ENCODE results near the gene B3GALT4. TPM values are rescaled to one million over a fixed set of nuclear protein-coding genes. Genes with fewer than 3 reads are reported as not detected.

The B3GALT4 gene
- total and polyA plus RNA-seq, 2 of the 13 experiments (the other 11 are each of a cell fraction or from before 2014, with no cell fraction given): 0.04 to 0.27 TPM

DNA sequence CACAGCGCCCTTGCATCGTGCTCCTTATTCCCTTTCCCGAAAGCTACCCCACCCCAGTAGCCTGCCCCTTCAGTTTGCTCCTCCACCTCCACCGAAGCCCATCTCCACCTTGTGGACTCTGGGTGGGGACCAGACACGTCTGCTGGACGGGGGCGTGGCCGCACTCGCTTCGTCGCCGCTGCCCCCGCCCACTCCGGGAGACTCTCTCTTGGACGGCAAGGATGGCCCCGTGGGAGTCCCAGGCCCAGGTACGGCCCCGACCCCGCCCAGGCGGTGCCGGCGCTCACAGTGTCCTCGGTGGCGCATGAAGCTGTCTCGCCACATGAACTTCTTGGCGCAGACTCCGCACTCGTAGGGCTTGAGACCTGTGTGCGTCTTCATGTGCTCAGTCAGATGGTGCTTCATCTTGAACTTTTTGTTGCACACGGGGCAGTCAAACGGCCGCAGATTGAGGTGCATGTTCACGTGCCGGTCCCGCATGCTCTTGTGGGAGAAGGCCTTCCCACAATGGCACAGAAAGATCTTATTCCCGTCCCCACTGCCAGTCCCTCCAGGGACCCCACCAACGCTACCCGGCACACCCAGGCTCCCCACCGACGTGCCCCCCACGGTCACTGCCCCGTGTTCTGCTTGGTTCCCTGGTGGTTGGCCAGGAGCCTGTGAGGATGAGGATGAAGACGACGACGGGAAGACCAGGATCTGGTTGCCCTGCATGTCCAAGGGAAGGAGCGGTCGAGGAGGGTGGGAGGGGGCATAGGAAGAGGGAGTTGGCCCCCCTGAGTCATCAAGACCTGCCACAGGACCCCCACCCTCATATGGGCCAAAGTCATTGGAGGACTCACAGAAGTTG is 38.2 kb downstream of the B3GALT4 start (continued):
- TF ChIP-seq, protein P1, sequence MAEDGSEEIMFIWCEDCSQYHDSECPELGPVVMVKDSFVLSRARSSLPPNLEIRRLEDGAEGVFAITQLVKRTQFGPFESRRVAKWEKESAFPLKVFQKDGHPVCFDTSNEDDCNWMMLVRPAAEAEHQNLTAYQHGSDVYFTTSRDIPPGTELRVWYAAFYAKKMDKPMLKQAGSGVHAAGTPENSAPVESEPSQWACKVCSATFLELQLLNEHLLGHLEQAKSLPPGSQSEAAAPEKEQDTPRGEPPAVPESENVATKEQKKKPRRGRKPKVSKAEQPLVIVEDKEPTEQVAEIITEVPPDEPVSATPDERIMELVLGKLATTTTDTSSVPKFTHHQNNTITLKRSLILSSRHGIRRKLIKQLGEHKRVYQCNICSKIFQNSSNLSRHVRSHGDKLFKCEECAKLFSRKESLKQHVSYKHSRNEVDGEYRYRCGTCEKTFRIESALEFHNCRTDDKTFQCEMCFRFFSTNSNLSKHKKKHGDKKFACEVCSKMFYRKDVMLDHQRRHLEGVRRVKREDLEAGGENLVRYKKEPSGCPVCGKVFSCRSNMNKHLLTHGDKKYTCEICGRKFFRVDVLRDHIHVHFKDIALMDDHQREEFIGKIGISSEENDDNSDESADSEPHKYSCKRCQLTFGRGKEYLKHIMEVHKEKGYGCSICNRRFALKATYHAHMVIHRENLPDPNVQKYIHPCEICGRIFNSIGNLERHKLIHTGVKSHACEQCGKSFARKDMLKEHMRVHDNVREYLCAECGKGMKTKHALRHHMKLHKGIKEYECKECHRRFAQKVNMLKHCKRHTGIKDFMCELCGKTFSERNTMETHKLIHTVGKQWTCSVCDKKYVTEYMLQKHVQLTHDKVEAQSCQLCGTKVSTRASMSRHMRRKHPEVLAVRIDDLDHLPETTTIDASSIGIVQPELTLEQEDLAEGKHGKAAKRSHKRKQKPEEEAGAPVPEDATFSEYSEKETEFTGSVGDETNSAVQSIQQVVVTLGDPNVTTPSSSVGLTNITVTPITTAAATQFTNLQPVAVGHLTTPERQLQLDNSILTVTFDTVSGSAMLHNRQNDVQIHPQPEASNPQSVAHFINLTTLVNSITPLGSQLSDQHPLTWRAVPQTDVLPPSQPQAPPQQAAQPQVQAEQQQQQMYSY (CRISPR knock-in tag; IDR thresholded peaks at IDR 0.05): no peak
- TF ChIP-seq ZNF451 (CRISPR knock-in tag; IDR thresholded peaks at IDR 0.05): no peak
- 0 out of 2 replicates have a peak, but pooled peaks have one; percentile 0 for TF ChIP-seq KDM5B (CRISPR knock-in tag; IDR thresholded peaks at IDR 0.05; ENCODE audit: borderline replicate concordance)
- no peak for TF ChIP-seq SIN3B (IDR thresholded peaks at IDR 0.05; ENCODE audit: low read length)
- TF ChIP-seq SRY (CRISPR knock-in tag; IDR thresholded peaks at IDR 0.05): no peak
- peak; percentile 94 for TF ChIP-seq AGO2 (optimal IDR thresholded peaks at IDR 0.05; ENCODE audit: low read depth, low read length)
- no peak for TF ChIP-seq KAT7 (CRISPR knock-in tag; IDR thresholded peaks at IDR 0.05; ENCODE audit: borderline replicate concordance)
- TF ChIP-seq ZNF282 (IDR thresholded peaks at IDR 0.05; ENCODE audit: partially characterized antibody): no peak
- TF ChIP-seq KLF13 (CRISPR knock-in tag; IDR thresholded peaks at IDR 0.05): no peak
- TF ChIP-seq ZNF687 (CRISPR knock-in tag; IDR thresholded peaks at IDR 0.05): peak; percentile 43; the same call in 1 of the 2 replicates
- no peak for TF ChIP-seq ZNF235 (CRISPR knock-in tag; IDR thresholded peaks at IDR 0.05; ENCODE audit: borderline replicate concordance)
- TF ChIP-seq KMT2B (CRISPR knock-in tag; IDR thresholded peaks at IDR 0.05): no peak
- no peak for TF ChIP-seq ATM (IDR thresholded peaks at IDR 0.05; ENCODE audit: borderline replicate concordance)
- no peak for TF ChIP-seq RARA (CRISPR knock-in tag; IDR thresholded peaks at IDR 0.05)
- no peak for TF ChIP-seq NRL (CRISPR knock-in tag; IDR thresholded peaks at IDR 0.05; ENCODE audit: borderline replicate concordance)
- TF ChIP-seq RBFOX2 (IDR thresholded peaks at IDR 0.05; ENCODE audit: low read depth, low read length): peak; percentile 66
- TF ChIP-seq, protein P2, sequence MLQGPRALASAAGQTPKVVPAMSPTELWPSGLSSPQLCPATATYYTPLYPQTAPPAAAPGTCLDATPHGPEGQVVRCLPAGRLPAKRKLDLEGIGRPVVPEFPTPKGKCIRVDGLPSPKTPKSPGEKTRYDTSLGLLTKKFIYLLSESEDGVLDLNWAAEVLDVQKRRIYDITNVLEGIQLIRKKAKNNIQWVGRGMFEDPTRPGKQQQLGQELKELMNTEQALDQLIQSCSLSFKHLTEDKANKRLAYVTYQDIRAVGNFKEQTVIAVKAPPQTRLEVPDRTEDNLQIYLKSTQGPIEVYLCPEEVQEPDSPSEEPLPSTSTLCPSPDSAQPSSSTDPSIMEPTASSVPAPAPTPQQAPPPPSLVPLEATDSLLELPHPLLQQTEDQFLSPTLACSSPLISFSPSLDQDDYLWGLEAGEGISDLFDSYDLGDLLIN (CRISPR knock-in tag; IDR thresholded peaks at IDR 0.05; ENCODE audit: borderline replicate concordance): no peak
- no peak for TF ChIP-seq HOXA5 (CRISPR knock-in tag; IDR thresholded peaks at IDR 0.05)
- no peak for TF ChIP-seq SUZ12 (IDR thresholded peaks at IDR 0.05; ENCODE audit: low read depth, low read length)
- no peak for TF ChIP-seq HHEX (CRISPR knock-in tag; IDR thresholded peaks at IDR 0.05)
- no peak for TF ChIP-seq HDAC2 (CRISPR knock-in tag; IDR thresholded peaks at IDR 0.05)
- TF ChIP-seq ZNF354B (CRISPR knock-in tag; IDR thresholded peaks at IDR 0.05): no peak
- TF ChIP-seq ZNF501 (CRISPR knock-in tag; IDR thresholded peaks at IDR 0.05): 0 out of 2 replicates have a peak, but pooled peaks have one; percentile 38
